Nephron progenitor cell (in vitro differentiated cells): ENCODE data around the gene TTC21A.

Source experiments
- DNase-seq: peaks from one replicate; pipeline ENCODE4 v3.0.0; 2021
- H3K27ac Mint-ChIP-seq: 2 replicates; pipeline ENCODE4 v1.8.0; 2021; ENCODE audit warnings: mild to moderate bottlenecking, moderate library complexity, mixed read lengths
- H3K27me3 Mint-ChIP-seq: 2 replicates; pipeline ENCODE4 v1.8.0; 2021; ENCODE audit warnings: mild to moderate bottlenecking, low read depth, mixed read lengths; ENCODE audit not compliant: poor library complexity
- H3K36me3 Mint-ChIP-seq: 2 replicates; pipeline ENCODE4 v1.8.0; 2021; ENCODE audit warnings: low read depth, mixed read lengths
- H3K4me1 Mint-ChIP-seq: 2 replicates; pipeline ENCODE4 v1.8.0; 2021; ENCODE audit warnings: mixed read lengths
- H3K4me3 Mint-ChIP-seq: 2 replicates; pipeline ENCODE4 v1.8.0; 2021; ENCODE audit warnings: mild to moderate bottlenecking, moderate library complexity, mixed read lengths
- H3K9me3 Mint-ChIP-seq: 2 replicates; pipeline ENCODE4 v1.8.0; 2021; ENCODE audit warnings: mild to moderate bottlenecking, moderate library complexity, mixed read lengths
- CTCF ChIP-seq: fragments of 200-600 bp; sonication (generic); IDR thresholded peaks from 2 replicates; pipeline ENCODE4 v1.5.0; 2021; ENCODE audit warnings: antibody characterized with exemption

Gene TTC21A

GRCh38 chr3:39137435-39137936 lies 30.0 kb downstream of the TTC21A start:
- no peak for DNase-seq
- H3K27me3 Mint-ChIP-seq: peaks cover 3% of the 10 kb centered on the region
- H3K27ac Mint-ChIP-seq: peak overlapping the region; percentile 37
- H3K4me1 Mint-ChIP-seq: peaks cover 2% of the 10 kb centered on the region
- no peak for TF ChIP-seq CTCF
- peaks cover 13% of the 10 kb centered on the region for H3K36me3 Mint-ChIP-seq
- H3K4me3 Mint-ChIP-seq: no peak overlapping the region
- no peaks in the 10 kb centered on the region for H3K9me3 Mint-ChIP-seq

DNA sequence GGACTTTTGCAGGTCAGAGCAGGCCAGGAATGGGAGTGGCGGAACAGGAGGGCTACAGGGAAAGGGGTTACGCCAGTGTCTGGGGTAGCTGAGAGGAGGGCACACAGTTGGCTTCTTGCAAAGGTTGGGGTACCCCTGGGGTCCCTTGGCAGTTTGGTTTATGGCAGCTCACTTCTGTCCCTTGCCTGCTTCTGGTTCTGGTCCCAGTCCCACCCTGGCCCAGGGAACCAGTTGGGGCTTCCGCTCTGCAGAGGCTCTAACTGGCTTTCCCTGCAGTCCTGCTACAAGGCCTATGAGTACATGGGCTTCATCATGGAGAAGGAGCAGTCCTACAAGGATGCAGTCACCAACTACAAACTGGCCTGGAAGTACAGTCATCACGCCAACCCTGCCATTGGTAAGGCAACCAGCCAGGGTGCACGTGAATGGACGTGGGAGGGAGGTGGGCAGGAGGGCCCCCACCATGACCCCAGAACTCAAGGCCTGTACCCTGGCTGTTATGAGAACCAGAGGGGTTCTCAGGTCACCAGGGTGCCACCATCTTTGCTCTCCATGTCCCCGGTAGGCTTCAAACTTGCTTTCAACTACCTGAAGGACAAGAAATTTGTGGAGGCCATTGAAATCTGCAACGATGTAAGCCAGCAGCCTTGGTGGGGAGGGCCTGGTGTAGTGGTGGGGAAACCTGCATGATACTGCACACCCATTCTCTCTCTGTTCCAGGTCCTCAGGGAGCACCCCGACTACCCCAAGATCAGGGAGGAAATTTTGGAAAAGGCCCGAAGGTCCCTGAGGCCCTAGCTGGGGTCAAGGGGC lies 30.7 kb downstream of the TTC21A start:
- Mint-ChIP-seq H3K4me3 (no peak overlapping the region), H3K4me1 (peaks cover 5% of the 10 kb centered on the region)

DNA sequence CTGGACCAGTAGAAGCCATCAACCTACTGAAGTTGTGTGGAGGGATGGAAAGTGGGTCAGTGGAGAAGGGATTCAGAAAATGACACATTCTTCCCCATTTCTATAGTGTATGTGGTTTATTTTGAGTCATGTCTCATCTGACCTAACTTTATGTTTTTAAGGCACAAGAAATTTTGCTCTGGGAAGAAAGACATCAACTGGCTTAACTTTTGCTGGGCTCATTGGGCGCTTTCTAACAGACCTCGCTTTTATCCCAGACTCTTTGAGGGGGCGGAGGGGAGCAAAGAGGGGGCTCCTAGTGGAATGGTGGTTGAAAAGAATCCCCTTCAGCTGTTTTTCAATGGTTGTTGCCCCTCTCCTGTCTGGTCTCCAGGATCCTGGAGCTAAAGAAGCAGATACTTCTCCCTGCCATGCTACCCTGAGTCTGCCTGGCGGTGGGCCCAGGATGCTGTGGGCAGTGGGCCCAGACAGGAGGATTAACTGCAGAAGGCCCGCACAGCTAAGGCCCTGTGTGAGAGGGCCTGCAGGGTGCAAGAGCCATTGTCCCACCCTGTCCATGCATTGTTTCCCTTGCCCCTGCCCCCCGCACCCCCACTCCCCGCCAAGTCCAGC lies 31.4 kb downstream of the TTC21A start:
- Mint-ChIP-seq H3K27me3 (peaks cover 3% of the 10 kb centered on the region), H3K36me3 (peaks cover 25% of the 10 kb centered on the region), H3K4me3 (no peak overlapping the region), H3K9me3 (no peaks in the 10 kb centered on the region), H3K27ac (peak overlapping the region; percentile 75), H3K4me1 (peaks cover 5% of the 10 kb centered on the region)
- DNase-seq: no peak
- no peak for TF ChIP-seq CTCF

More for the DNA sequence above, 30.7 kb downstream of the TTC21A start:
- no peak for DNase-seq
- Mint-ChIP-seq H3K27ac (peak overlapping the region; percentile 75), H3K27me3 (peaks cover 3% of the 10 kb centered on the region), H3K36me3 (peaks cover 18% of the 10 kb centered on the region), H3K9me3 (no peaks in the 10 kb centered on the region)
- no peak for TF ChIP-seq CTCF

DNA sequence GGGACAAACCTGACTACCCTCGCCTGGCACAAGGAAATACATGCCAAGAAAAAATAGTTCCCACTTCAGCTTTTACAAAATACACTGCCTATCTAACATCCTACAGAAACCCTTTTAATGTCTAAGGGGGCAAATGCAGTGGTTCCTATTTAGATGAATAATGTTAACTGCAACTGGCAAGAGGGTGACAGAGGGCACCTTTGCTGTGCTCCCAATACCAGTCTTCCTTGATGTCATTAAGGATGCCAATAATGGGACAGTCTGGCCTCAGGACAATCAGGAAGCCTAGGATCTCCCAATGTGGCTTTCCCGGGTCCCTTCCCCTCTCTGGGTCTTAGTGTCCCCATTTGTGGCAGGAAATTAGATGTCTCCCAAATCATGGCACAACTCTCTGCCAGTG lies 32.0 kb downstream of the TTC21A start:
- Mint-ChIP-seq H3K27me3 (peaks cover 3% of the 10 kb centered on the region), H3K27ac (peak overlapping the region; percentile 90), H3K4me3 (no peak overlapping the region), H3K4me1 (peaks cover 6% of the 10 kb centered on the region), H3K9me3 (no peaks in the 10 kb centered on the region), H3K36me3 (peaks cover 30% of the 10 kb centered on the region)
- DNase-seq: no peak
- no peak for TF ChIP-seq CTCF

GRCh38 chr3:39140341-39140971 lies 33.0 kb downstream of the TTC21A start:
- Mint-ChIP-seq H3K4me1 (peaks cover 14% of the 10 kb centered on the region), H3K36me3 (peaks cover 37% of the 10 kb centered on the region), H3K27me3 (peaks cover 3% of the 10 kb centered on the region), H3K9me3 (no peaks in the 10 kb centered on the region), H3K27ac (peak overlapping the region; percentile 90), H3K4me3 (no peak overlapping the region)
- no peak for TF ChIP-seq CTCF
- no peak for DNase-seq
